Choroid plexus epithelial cell (primary cell): Measurements from ENCODE around the gene INTS15.

Source experiments
- DNase-seq: peaks from one replicate; pipeline ENCODE4 v3.0.0-alpha.2; 2010; ENCODE audit warnings: low read depth
- H3K4me3 ChIP-seq: 2 replicates; pipeline ENCODE4 v1.5.1; 2011; ENCODE audit warnings: low read depth, mild to moderate bottlenecking, control low read depth, low read length, moderate library complexity
- TF ChIP-seq, protein P1 (sequence below): conservative IDR thresholded peaks from 2 replicates; pipeline ENCODE4 v1.5.1; 2011; ENCODE audit warnings: low read depth, mild to moderate bottlenecking, control low read depth, inconsistent platforms, low read length, moderate library complexity

INTS15 gene

DNA sequence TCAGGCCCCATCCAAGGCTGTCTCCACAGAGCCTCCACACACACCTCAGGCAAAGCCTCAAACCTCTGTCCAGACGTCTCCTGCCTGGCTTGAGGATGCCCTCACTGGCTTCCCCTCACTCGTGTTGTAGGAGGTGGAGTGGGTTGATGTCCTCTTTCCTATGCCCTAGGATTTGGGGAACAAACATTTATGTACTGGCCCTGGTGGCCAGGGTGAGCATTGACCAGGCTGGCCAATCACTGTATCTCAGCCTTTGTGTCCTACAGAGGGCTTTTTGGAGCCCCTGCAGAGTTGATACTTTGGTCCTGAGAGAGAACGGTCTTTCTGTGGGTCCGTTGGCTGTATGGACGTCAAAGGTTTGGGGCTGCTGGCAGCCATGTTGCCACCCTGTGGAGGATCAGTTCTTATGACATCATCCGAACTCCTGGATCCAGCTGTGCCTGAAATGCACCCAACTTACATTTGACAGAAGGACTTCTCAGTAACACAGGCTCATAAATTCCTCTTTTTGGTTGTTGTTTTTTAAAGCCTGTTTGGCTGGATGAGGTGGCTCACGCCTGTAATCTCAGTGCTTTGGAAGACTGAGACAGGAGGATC lies 36.3 kb upstream of the INTS15 start:
- no peak for DNase-seq
- no peak overlapping the region for H3K4me3 ChIP-seq
- TF ChIP-seq, protein P1, sequence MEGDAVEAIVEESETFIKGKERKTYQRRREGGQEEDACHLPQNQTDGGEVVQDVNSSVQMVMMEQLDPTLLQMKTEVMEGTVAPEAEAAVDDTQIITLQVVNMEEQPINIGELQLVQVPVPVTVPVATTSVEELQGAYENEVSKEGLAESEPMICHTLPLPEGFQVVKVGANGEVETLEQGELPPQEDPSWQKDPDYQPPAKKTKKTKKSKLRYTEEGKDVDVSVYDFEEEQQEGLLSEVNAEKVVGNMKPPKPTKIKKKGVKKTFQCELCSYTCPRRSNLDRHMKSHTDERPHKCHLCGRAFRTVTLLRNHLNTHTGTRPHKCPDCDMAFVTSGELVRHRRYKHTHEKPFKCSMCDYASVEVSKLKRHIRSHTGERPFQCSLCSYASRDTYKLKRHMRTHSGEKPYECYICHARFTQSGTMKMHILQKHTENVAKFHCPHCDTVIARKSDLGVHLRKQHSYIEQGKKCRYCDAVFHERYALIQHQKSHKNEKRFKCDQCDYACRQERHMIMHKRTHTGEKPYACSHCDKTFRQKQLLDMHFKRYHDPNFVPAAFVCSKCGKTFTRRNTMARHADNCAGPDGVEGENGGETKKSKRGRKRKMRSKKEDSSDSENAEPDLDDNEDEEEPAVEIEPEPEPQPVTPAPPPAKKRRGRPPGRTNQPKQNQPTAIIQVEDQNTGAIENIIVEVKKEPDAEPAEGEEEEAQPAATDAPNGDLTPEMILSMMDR, result peak; percentile 14

DNA sequence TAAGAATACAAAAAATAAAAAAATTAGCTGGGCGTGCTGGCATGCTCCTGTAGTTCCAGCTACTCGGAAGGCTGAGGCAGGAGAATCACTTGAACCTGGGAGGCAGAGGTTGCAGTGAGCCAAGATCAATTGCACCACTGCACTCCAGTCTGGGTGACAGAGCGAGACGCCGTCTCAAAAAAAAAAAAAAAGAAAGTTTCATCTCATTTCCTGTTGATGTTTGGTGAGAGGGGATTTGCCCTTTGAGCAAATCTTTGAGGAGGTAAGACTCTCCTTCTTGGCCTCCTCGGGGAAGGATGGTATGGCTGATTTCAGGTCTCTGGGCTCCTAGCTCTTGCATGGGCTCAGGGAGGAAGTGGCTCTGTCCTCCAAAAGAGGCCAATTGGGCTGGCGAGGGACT lies 35.0 kb upstream of the INTS15 start:
- H3K4me3 ChIP-seq, result no peak overlapping the region
- DNase-seq, result no peak
- TF ChIP-seq, protein P1, result no peak

DNA sequence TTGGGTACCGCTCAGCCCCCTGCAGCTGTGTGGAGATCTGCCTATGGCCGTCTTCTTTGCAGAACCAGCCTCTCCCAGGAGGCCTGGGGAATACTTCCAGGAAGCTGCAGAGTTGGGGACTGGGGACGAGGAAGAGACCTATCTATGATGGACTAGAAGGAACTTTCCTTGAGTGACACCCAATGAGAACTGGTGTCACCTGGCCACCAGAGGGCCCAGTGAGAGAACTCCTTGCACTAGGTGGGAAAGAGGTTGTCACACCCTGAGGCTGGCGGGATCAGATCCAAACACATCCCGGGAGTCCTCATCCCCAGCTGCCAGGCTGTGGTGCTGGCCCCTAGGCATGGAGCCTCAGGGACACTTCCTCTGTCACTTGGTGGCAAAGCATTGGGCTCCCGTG lies 33.6 kb upstream of the INTS15 start:
- H3K4me3 ChIP-seq, result no peak overlapping the region
- TF ChIP-seq, protein P1, result peak; percentile 9
- no peak for DNase-seq

DNA sequence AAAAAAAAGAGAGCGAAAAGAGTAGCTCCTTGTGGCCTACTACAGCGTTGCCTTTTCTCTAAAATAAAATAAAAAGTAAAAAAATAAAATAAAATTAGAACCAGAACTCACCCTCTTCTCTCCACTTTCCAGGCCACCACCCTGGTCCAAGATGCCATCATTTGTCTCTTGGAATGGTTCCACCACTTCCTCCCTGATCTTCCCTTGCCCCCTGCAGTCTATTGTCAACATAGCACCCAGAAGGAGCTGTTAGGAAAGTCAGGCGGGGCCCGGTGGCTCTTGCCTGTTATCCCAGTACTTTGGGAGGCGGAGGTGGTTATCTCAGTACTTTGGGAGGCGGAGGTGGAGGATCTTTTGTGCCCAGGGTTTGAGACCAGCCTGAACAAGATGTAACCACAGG lies 31.0 kb upstream of the INTS15 start:
- TF ChIP-seq, protein P1, result peak; percentile 59
- peak; percentile 55 for DNase-seq
- no peak overlapping the region for H3K4me3 ChIP-seq

DNA sequence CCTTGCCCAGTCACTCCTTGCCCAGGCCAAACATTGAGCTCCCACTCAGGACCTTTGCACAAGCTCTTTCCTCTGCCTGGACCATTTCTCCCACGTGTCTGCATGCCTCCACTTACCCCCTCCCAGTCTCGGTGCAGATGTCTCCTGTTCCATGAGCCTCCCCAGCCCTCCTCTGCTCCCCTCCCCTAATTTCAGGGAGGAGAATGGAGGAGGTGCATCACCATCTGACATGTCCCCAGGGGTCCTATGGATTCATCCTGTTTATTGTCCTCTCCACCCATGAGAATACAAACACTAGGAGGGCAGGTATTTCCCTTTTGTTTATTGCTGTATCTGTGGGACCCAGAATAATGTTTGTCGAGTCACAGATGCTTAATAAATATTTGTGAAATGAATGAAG lies 29.9 kb upstream of the INTS15 start:
- DNase-seq, result no peak
- TF ChIP-seq, protein P1, result no peak
- H3K4me3 ChIP-seq, result no peak overlapping the region

DNA sequence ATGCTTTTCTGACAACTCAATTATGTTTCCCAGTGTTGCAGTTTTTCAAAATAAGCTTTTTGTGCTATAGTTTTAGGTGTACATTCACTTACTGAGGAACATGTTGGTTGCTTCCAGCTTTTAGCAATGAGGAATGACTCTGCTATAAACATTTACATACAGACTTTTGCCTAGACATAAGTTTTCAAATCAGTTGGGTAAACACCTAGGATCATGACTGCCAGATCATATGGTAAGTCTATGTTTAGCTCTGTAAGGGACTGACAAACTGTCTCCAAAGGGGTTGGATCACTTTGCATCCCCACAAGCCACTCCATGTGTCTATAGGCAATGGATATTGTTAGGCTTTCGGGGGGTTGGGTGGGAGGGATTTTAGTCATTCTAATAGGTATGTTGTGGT lies 27.7 kb upstream of the INTS15 start:
- TF ChIP-seq, protein P1, result no peak
- no peak for DNase-seq
- no peak overlapping the region for H3K4me3 ChIP-seq
